NOMO-1 (cell line): Measurements from ENCODE around the gene HLF.
"Not testable (repeated sequence)": the region's sequence is repeated elsewhere in the genome, so short reads cannot be mapped to it uniquely, and the experiment has no call there.

Source experiments
- DNase-seq, 2 experiments: peaks; one replicate each; lab custom pipeline; 2025; ENCODE audit not compliant: unreplicated experiment in 2 of 2; lab: John Stamatoyannopoulos, UW

The HLF gene

DNA sequence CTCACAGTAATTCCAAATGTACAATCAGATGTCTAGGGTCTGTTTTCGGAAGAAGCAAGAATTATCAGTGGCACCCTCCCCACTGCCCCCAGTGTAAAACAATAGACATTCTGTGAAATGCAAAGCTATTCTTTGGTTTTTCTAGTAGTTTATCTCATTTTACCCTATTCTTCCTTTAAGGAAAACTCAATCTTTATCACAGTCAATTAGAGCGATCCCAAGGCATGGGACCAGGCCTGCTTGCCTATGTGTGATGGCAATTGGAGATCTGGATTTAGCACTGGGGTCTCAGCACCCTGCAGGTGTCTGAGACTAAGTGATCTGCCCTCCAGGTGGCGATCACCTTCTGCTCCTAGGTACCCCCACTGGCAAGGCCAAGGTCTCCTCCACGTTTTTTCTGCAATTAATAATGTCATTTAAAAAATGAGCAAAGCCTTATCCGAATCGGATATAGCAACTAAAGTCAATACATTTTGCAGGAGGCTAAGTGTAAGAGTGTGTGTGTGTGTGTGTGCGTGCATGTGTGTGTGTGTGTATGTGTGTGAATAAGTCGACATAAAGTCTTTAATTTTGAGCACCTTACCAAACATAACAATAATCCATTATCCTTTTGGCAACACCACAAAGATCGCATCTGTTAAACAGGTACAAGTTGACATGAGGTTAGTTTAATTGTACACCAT is 59.7 kb downstream of the HLF start:
- no peak for DNase-seq

DNA sequence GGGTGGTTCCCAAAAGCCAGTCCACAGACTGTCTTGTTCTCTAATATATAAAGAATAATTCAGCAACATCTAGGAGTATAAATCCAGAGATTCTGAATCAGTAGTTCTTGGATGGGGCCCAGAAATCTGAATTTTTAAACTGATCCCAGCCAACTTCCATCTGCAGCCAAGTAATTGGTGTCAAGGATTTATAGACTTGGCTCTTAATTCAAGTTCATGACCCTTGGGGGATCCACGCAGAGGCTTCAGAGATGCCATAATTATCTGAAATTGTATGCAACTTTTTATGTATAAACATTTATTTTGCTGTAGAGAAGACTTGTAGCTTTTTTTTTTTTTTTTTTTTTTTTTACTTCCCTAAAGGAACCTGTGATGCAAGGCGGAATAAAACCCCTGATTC is 60.6 kb downstream of the HLF start:
- no peak for DNase-seq

DNA sequence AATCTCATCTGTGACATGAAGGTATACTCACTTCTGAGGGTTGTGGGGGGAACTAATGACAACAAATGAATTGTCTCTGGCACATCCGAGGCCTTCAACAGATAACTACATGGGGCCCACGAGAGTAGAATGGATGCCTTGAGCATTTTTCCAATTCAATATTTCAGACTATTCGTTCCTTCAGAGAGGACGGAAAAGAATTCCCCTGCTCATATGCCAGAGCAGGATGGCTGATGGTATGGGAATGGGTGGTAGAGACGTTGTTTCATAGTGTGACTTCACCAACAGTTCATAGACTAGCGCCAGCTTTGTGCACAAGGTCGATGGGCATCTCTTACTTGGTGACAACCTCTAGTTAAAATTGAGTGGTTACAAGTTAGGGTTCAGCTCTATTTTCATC is 61.3 kb downstream of the HLF start:
- no peak for DNase-seq

DNA sequence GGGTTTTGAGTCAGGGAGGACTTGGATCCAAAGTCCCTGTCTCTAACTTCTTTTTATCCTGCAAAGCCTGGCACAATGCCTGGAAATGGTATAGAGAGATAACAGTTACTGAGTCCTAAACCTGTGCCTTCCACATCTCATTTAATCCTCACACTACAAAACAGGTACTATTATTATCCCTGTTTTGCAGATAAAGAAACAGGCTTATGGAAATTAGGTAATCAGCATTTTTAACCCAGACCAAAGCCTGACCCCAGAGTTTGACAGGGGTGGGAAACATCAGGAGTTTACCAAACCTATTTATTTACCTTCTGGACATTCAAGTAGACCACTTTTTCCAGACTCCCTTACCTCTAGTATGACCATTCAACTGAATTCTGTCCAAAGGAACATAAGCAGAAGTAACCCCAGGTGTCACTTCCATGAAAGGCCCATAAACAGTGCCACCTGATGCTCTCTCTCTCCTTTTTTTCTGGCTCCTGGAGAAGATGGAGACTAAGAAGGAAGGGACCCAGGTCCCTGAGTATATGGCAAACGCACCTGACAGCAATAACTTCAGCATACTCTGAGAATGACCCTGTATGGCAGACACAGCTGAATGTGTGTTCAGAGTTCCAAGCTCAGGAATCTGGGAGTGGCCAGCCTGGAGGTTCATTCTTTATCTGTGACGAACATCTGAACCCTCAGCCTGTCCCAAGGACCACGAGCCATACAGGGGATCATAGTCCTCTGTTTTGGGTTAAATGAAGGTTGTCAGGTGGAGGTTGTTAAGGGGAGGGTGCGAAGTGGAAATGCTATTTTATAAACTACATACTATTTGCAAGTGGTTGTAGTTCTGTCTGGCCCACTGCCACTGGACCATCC is 62.7 kb downstream of the HLF start:
- no peak for DNase-seq

DNA sequence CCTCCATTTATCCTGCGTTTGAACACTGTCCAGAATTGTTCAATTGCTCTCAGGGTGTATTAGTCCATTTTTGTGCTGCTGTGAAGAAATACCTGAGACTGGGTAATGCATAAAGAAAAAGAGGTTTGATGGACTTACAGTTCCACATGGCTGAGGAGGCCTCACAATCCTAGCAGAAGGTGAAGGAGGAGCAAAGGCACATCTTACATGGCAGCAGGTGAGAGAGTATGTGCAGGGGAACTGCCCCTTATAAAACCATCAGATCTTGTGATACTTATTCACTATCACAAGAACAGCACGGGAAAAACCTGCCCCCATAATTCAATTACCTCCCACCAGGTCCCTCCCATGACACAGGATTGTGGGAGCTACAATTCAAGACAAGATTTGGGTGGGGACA is 63.8 kb downstream of the HLF start:
- not testable (repeated sequence) for DNase-seq

DNA sequence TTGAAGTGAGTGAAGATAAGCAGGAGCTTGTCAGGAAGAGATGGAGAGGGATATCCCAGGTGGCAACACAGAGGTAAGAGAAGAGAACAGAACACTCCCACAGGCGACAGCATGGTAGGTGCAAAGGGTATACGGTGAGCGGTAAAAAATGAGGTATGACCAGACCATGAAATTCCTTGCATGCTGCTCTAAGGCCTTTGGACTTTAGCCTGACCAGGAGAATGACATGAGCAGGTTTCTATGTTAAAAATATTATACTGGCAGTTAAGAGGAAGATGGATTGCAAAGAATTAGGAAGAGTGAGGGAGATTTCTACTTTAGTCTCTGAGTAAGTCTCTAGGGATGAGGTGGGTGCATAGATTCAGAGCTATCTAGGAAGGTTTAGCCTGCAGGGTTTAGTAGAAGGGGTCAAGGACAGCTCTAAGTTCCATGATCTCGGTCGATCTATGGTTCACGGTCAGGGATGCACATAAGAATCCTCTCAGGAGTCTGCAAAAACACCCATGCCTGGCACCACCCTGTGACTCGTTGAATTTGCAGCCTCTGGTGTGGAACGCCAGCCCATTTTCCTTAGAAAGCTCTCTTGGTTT is 65.7 kb downstream of the HLF start:
- no peak for DNase-seq

DNA sequence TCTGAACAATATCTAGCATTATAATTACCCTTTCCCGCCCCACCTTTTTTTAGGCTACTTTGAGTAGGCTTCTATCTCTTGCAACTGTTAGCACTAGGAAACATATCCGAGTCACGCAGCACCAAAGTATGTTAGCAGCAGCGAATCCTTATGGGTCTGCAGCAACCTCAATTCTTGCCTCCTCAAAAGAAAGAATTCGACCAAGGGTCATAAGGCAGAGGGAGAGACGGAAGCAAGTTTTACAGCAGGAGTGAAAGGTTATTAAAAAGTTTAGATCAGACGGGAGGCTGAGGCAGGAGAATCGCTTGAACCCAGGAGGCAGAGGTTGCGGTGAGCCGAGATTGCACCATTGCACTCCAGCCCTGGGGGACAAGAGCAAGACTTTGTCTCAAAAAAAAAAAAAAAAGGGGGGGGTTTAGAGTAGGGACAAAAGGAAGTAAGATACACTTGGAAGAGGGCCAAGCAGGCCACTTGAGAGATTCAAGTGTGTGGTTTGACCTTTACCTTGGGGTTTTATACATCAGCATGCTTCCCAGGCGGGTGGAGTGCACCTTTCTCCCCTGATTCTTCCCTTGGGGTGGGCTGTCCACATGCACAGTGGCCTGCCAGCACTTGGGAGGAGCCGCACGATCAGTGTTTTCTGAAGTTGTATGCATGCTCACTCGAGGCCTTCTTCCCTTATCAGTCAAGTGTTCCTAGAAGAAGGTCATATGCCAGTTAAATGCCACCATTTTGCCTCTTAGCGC is 67.7 kb downstream of the HLF start:
- DNase-seq: no peak

DNA sequence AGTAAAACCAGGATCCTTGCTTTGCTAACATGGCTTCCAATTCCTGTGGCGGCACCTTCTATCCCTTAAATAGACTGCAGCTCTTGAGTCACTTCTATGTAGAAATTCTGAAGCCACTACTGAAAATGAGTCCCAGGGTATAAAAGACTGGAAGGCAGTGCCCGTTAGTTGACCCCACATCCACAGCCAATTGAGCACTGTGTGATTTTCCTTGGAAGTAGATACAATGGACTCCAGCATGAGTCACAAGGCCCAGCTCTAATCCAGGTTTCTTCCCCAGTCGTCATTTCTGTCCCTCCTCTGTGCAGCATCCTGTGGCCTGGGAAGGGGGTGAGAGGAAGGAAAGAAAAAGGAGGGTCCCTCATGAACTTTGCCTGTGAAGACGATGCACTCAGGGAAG is 69.5 kb downstream of the HLF start:
- DNase-seq: no peak

DNA sequence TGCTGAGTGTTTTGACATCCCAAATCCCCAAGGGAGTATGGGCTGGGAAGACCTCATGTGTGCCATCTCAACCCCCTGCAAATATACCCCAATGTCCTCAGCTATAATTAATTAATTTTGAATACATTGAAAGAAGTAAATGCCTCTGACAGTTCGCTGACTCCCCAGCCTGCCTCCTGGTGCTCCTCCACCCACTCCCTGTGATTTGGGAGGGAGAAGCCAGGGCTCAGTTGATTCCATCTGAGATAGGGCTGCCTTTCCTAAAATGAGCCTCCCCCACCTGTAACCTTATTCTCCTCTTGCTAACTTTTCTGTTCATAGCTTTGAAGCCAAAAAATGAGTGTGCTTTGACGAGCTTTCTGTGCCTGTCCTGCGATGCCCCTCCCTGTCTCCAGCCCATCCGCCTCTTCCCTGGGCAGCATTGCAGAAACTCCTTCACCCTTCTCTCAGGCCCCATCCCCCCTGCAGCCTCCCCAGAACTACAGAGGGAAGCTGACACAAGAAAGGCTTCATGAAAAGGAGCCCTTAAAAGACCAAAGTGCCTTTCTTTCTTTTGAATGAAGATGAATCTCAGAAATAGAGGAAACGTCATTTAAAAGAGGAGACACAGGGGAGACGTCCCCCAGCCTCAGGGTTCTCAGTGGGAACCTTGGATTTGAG is 70.3 kb downstream of the HLF start:
- no peak for DNase-seq

DNA sequence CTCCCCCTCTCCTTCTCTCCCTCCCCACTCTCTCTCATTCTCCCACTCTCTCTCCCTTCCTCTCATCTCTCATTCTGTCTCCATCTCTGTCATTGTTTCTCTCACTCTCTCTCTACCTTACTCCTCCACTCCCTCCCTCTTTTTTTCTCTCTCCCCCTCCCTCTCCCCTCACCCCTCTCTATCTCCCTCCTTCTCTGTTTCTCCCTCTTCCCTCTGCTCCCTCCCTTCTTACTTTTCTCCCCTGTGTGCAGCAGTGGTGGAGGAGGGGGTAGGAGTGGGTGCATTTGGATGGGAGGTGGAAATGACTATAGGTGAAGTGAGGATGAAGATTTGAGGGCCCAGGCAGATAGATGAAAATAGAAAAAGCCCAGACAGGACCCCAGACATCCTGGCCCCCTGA is 70.9 kb downstream of the HLF start:
- no peak for DNase-seq

DNA sequence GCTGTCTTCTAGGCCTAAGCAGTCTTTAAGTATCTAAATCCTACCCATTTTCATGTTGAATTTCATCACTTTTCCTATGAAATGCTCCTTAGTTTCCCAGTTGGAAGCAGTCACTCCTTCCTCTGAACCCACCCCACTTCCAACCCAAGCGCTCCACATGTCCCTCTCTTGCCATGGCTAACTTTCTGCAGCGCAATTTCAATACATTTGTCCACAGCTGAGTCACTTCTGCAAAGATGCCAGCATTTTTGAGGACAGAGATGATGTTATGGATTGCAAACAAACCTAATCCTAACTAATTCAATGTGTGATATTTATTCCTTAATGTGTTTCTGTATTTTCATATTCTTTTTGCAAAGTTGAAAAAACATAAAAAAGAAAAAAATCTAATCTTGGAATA is 71.7 kb downstream of the HLF start:
- DNase-seq: no peak

DNA sequence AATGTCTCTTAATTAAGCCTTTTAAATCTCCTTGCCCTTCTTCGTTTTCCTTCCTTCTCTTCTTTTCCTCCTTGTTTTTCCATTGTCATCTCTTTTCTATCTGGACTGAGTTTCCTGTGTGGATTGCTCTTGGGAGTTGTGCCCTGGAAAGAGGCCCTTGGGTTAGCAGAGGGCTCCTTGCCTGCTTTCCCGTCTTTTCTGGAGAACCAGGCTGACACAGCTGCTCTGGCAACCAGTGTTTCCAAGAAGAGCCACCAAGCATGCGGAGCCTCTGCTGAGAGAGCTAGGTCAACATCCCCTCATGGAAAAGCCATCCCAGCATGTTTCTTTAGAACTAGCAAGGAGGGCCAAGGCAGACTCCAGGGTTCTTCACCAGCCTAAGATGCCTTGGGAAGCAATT is 75.4 kb downstream of the HLF start:
- no peak for DNase-seq

DNA sequence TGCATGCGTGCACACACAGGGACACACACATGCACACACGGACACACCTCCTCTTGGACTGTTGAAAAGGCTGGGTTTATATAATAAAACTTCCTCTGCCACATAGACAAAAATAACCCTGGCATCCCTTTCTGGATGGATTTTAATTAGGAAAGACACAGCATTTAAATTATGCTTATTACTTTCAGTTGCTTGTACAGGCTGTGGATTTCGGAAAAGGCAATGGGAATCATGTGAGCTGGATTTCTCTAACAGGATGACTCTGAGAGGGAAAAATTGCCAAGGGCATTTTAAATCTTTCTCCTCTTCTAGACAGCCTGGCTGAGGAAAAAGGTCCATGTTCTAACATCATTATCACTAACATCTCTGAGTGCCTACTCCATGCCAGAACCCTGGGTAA is 75.9 kb downstream of the HLF start:
- no peak for DNase-seq

DNA sequence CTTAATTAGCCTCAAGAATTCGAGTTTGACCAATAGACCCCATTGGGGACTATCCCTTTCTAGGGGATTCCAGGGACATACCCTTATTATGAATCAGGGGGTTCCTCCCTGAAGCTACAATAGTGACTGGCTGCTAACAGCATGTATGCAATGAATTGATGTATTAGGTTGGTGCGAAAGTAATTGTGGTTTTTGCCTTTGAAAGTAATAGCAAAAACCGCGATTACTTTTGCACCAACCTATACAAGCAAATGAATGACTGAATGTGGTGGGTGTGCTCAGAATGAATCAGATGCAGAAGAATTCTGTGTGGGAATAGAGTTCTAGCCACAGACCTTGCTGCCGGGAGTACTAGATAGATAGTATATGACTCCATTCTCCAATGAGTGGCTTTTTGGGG is 76.7 kb downstream of the HLF start:
- no peak for DNase-seq

DNA sequence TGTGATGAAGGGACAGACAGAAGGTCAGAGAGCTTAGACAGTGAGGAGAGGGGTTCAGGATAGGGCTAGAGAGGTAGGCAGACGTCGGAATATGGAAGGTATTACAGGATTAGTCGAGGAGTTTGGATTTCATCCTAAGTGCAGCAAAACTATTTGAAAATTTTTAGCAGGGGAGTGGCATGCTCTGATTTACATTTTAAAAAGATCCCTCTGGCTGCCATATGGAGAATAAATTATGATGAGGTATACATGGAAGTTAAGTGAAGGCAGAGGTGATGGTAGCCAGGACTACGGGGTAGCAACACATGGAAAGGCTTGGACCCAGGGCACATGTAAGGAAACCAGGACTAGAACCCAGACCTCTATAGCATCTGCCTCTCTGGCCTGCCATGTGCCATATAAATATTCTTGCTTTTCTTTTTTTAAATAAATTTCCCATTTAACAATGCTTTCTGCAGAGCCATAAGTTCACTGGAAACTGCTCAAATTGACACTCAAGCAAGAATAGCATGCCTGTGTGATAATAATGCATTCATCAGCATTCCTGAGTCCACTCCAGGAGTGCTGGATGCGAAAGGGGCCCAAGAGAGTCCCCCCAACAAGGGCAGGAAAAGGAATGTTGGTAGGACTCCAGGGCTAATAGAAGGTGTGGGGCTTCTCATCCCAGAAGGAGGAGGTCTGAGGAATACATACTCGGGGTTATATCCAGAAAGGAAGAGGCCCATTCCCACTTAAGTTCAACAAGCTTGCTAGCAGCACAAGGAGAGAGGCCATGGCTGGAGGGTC is 78.2 kb downstream of the HLF start:
- DNase-seq: no peak

DNA sequence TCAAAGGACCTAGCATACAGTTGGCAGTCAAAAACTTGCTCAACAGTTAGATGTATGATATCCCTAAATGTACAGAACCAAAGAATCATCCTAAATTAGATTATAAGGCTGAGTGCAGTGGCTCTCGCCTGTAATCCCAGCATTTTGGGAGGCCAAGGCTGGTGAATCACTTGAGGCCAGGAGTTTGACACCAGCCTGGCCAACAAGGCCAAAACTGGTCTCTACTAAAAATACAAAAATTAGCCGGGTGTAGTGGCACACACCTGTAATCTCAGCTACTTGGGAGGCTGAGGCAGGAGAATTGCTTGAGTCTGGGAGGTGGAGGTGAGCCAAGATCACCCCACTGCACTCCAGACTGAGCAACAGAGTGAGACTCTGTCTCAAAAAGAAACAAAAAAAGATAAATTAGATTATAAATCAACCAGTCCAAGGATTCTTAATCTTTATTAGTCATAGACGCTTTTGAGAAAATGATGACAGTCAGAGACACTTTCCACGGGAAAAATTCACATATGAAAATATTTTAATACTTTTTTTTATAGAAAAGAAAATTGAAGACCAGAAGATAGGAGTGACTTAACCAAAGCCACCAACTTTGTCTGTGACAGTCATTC is 79.2 kb downstream of the HLF start:
- DNase-seq: no peak

DNA sequence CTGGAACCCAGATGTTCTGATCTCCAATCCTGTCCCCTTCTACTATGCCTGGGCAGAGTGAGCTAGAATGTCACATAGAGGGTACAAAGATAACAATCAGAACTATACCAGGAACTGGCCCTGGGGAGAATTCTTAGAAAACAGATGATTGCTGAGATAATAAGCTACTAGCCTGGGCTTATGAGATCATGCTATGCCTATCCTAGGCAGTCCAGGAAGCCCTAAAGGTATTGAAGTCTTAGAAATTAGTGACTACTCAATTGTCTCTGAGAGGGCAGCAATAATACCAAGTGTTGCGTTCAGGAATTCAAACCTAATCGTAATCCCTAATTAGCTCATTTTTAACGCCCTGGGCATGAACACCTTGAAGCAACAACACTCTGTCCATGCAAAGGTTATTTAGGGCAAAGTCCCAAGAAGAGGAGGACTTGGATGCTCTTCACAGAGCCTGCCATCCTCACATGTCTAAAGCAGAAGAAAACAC is 79.8 kb downstream of the HLF start:
- DNase-seq: no peak

DNA sequence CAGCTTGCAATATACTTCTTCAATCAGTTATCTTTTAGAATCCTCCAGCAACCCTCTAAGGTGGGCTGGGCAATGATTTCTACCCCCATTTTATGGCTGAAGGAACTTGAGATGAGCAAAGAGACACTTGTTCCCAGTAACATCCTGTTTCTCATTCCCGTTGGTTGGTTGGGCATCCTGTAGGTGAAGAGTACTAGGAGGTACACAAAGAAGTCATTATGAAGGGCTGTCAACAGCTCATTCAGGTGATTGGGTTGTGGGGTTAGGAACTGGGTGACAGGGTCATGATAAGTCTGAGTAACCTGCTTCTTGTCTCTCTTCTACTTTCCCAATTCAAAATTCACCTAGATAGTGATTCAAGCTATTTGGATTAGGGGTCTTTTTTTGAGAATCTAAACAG is 80.4 kb downstream of the HLF start:
- no peak for DNase-seq

DNA sequence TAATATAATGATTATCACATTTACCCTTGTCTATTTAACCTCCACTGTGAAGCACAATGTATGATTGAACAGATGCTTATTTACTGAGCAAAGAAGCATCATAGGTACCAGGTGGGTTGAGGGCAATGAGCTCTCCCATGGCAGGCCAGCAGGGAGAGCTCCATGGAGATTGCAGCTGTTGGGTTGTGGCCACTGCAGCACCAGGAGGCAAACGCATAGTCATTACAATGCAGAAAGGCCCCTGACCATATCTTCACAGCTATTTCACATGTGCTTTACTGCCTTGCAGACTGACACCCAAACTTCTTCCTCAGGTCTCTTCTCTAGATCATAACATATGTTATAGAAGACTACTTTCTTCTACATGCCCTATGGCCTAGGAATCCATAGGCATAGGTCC is 81.9 kb downstream of the HLF start:
- no peak for DNase-seq

DNA sequence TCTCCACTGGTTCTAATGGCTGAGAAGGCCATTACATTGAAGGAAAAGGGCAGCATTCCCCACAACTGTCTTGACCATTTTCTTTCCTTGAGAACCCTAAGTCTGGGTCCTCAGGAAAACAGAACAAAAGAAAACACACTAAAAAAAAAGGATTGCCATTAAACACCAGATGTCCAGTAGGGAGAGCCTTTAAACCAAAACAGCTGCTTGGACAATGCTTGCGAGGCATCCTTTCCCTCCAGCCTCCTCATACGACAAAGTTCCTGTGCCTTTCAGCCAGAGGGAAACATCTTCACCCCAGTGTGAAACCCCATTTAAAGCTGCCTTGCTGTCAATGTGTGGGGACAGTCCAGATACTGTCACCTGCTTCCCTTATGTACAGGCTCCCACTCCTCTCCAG is 82.6 kb downstream of the HLF start:
- DNase-seq: no peak
